GM23248 (cell line): ENCODE results near the gene ARHGEF28. TPM values are rescaled to one million over a fixed set of nuclear protein-coding genes. Genes with fewer than 3 reads are reported as not detected.

Experiments used
- DNase-seq: peaks from one replicate; pipeline ENCODE4 v3.0.0-alpha.2; 2015
- H2AFZ ChIP-seq: fragments of 200-600 bp; sonication (generic); 2 replicates; pipeline ENCODE4 v1.6.1; 2016; ENCODE audit warnings: antibody characterized with exemption
- H3F3A ChIP-seq: fragments of 200-600 bp; sonication (generic); 2 replicates; pipeline ENCODE4 v1.6.1; 2016; ENCODE audit warnings: mild to moderate bottlenecking, antibody characterized with exemption, mixed run types; ENCODE audit not compliant: insufficient read depth
- H3K27ac ChIP-seq: fragments of 200-600 bp; sonication (generic); 2 replicates; pipeline ENCODE4 v1.5.1; 2016; ENCODE audit warnings: mild to moderate bottlenecking
- H3K27me3 ChIP-seq: fragments of 200-600 bp; sonication (generic); replicated peaks from 2 replicates; pipeline ENCODE4 v1.6.1; 2016; ENCODE audit warnings: mild to moderate bottlenecking; ENCODE audit not compliant: insufficient read depth
- H3K36me3 ChIP-seq: fragments of 200-600 bp; sonication (generic); 2 replicates; pipeline ENCODE4 v1.6.1; 2016; ENCODE audit warnings: low read depth, mild to moderate bottlenecking
- H3K4me1 ChIP-seq: fragments of 200-600 bp; sonication (generic); 2 replicates; pipeline ENCODE4 v1.6.1; 2016; ENCODE audit warnings: mild to moderate bottlenecking; ENCODE audit not compliant: insufficient read depth
- H3K4me2 ChIP-seq: fragments of 200-600 bp; sonication (generic); one replicate; pipeline ENCODE4 v1.6.1; 2016; ENCODE audit warnings: mild to moderate bottlenecking; ENCODE audit not compliant: unreplicated experiment
- H3K4me3 ChIP-seq: fragments of 200-600 bp; sonication (generic); 2 replicates; pipeline ENCODE4 v1.5.1; 2016; ENCODE audit warnings: mild to moderate bottlenecking
- H3K79me2 ChIP-seq: fragments of 200-600 bp; sonication (generic); 2 replicates; pipeline ENCODE4 v1.6.1; 2016; ENCODE audit warnings: mild to moderate bottlenecking; ENCODE audit not compliant: insufficient read depth
- H3K9ac ChIP-seq: fragments of 200-600 bp; sonication (generic); 2 replicates; pipeline ENCODE4 v1.6.1; 2016; ENCODE audit warnings: mild to moderate bottlenecking
- H3K9me2 ChIP-seq: fragments of 200-600 bp; sonication (generic); 2 replicates; pipeline ENCODE4 v1.6.1; 2016; ENCODE audit warnings: mixed run types, mild to moderate bottlenecking, moderate library complexity; ENCODE audit not compliant: insufficient read depth
- H3K9me3 ChIP-seq: fragments of 200-600 bp; sonication (generic); one replicate; pipeline ENCODE4 v1.6.1; 2017; ENCODE audit warnings: low read depth
- H4K20me1 ChIP-seq: fragments of 200-600 bp; sonication (generic); 2 replicates; pipeline ENCODE4 v1.6.0; 2016; ENCODE audit not compliant: insufficient read depth
- EZH2 ChIP-seq: fragments of 200-600 bp; sonication (generic); IDR thresholded peaks from 2 replicates; pipeline ENCODE4 v1.6.1; 2018; ENCODE audit warnings: antibody characterized with exemption, mild to moderate bottlenecking; ENCODE audit not compliant: insufficient read depth, poor library complexity, severe bottlenecking
- EZH2phosphoT487 ChIP-seq: fragments of 200-600 bp; sonication (generic); IDR thresholded peaks from 2 replicates; pipeline ENCODE4 v1.6.1; 2018; ENCODE audit warnings: antibody characterized with exemption, moderate library complexity, mild to moderate bottlenecking, low read depth; ENCODE audit not compliant: insufficient read depth
- WGBS, 2 experiments: methylation state at CpG; one replicate each; pipeline ENCODE4 v1.1.6; 2015 to 2017; ENCODE audit warnings: low lambda C conversion rate in 2 of 2, low coverage in 1 of 2; ENCODE audit errors: missing lambda C conversion rate in 2 of 2; 5-methylcytosine and 5-hydroxymethylcytosine counted together
- in situ Hi-C: fragments of 300-500 bp; cut with MboI; formaldehyde crosslinking; loops from 2 replicates; pipeline ENCODE4 v1.15.0; 2020
- polyA plus RNA-seq: library from polyadenylated mRNA; unstranded; fragments of >200 nt; fragmentation: Nextera tagmentation; extraction: Ambion mirVana; gene quantifications from 2 replicates; pipeline ENCODE4 v1.2.1, GENCODE V29; 2016
- total RNA-seq: library from RNA; depleted of rRNA; stranded (reverse); fragments of >200 nt; shearing (Covaris generic); gene quantifications from 2 replicates; pipeline ENCODE4 v1.2.3, GENCODE V29; 2014

The ARHGEF28 gene
- total and polyA plus RNA-seq, 2 experiments from 2014 or later, result 5.0 to 9.6 TPM

DNA sequence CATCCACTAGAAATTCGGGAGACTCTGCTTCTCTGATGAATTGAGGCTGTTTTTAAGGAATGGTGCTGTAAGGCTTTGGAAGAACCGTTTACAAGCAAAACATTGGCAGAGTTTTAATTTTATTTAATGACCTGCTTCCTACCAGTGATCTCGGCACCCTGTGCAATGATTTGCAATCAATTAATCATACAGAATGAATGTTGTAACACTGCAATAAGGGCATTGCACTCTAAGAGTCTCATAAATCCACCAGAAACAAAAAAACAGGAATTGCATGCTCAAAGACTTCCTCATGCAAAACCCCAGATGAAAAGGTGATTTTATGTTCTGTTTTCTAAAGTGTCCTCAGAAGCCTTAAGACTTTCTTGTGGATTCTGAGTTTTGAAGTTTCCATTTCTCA, 295.7 kb downstream of the ARHGEF28 start:
- in situ Hi-C loops, result no loop called here
- no peaks in the 10 kb centered on the region for H3F3A ChIP-seq
- H3K79me2 ChIP-seq, result no peaks in the 10 kb centered on the region
- no peaks in the 10 kb centered on the region for H3K9me3 ChIP-seq
- no peak for TF ChIP-seq EZH2phosphoT487
- TF ChIP-seq EZH2, result no peak
- H3K9ac ChIP-seq, result no peak overlapping the region
- 26 to 28% methylated on average over 3 of the region's 3 CpGs for WGBS, 2 experiments
- no peak overlapping the region for H3K27ac ChIP-seq
- no peaks in the 10 kb centered on the region for H3K9me2 ChIP-seq
- no peaks in the 10 kb centered on the region for H4K20me1 ChIP-seq
- no peak overlapping the region for H2AFZ ChIP-seq
- no peaks in the 10 kb centered on the region for H3K27me3 ChIP-seq
- no peak for DNase-seq
- H3K4me1 ChIP-seq, result peaks cover 15% of the 10 kb centered on the region
- no peaks in the 10 kb centered on the region for H3K36me3 ChIP-seq
- no peak overlapping the region for H3K4me2 ChIP-seq
- no peak overlapping the region for H3K4me3 ChIP-seq

DNA sequence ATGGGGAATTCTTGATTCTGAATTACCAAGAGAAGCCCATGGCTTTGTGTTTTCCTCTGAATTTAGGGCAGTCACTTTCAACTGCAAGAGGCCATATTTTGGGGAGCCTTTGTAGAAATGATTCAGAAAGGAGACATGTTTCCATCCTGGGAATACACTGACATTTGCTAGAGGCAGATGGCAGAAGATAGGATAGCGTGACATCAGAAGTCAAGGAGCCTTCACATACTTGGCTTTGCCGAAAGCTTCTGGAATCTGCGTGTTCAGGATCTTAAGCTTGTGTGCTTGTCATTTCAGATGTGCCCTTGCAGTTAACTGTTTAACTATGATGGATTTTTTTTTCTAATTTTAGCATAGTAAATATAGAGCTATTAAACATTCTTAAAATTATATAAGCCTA, 296.2 kb downstream of the ARHGEF28 start:
- in situ Hi-C loops, result no loop called here
- Histone ChIP-seq H3K4me1 (peaks cover 15% of the 10 kb centered on the region), H3K4me3 (no peak overlapping the region), H3K27me3 (no peaks in the 10 kb centered on the region), H4K20me1 (no peaks in the 10 kb centered on the region), H3K4me2 (no peak overlapping the region), H3K9ac (no peak overlapping the region), H3K9me2 (no peaks in the 10 kb centered on the region), H3K36me3 (no peaks in the 10 kb centered on the region), H3K27ac (no peak overlapping the region), H2AFZ (no peak overlapping the region), H3K9me3 (no peaks in the 10 kb centered on the region), H3F3A (no peaks in the 10 kb centered on the region), H3K79me2 (no peaks in the 10 kb centered on the region)
- TF ChIP-seq EZH2 (no peak), EZH2phosphoT487 (no peak)
- WGBS, 2 experiments, result 98% methylated on average over 3 of the region's 3 CpGs
- no peak for DNase-seq

DNA sequence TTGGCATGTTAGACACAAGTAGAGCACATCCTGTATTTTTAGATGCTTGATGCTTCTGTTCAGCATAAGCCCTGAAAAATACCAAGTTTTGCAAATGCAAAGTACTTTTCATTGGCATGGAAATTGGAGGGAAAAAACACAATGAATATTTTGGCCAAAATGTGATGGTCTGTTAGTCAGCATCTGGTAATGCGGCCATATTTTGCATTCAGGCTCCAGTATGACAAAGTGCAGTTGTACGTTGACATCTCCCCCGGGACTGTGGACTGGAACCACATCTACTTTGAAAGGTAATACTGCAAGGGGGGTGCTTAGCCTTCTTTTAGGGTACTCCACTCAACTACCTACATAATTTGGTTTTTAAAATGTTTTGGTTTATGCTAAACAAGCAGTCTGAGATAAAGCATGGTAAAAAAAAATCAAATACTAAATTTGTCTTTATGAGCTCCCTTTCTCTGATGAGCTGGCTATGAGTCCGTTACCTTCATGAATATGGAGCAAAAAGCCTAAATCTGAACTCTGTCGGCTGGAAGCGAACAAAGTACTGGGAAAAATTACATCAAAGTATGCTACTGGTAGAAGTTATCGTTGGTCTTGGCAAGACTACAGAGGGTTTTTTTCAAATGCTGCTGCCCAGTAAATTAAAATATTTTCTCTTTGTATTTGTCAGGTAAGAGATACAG, 297.0 kb downstream of the ARHGEF28 start:
- Histone ChIP-seq H4K20me1 (no peaks in the 10 kb centered on the region), H3K9me3 (no peaks in the 10 kb centered on the region), H2AFZ (no peak overlapping the region), H3K79me2 (no peaks in the 10 kb centered on the region), H3K36me3 (no peaks in the 10 kb centered on the region), H3F3A (no peaks in the 10 kb centered on the region), H3K9ac (no peak overlapping the region), H3K27me3 (no peaks in the 10 kb centered on the region), H3K9me2 (no peaks in the 10 kb centered on the region), H3K4me3 (no peak overlapping the region), H3K27ac (no peak overlapping the region), H3K4me2 (no peak overlapping the region), H3K4me1 (peaks cover 15% of the 10 kb centered on the region)
- no peak for DNase-seq
- in situ Hi-C loops, result no loop called here
- TF ChIP-seq EZH2, result no peak
- TF ChIP-seq EZH2phosphoT487, result no peak
- 89 to 91% methylated on average over 7 of the region's 7 CpGs for WGBS, 2 experiments

DNA sequence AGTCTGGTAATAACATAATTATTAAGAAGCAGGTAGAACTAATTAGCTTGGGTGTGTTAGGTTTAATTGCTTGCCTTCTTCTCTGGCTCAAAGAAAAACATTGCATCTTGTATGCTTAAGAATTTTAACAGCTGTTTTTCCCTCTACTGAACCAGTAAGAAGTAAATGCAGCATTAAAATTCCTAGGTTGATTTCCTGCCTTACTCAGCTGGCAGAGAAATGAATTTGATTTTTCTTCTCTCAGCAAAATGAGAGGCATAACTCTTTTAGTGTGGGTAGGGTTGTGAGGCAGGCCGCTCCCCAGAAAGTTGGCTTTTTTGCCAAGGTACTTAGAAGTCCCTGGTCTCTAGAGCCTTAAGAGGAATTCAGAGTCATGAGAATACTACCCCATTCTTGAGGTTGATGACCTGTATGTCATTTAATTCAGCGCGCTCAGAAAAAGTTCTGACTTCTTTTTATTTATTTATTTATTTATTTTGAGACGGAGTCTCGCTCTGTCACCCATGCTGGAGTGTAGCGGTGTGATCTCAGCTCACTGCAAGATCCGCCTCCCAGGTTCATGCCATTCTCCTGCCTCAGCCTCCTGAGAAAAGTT, 302.6 kb downstream of the ARHGEF28 start:
- H4K20me1 ChIP-seq, result no peaks in the 10 kb centered on the region
- 96 to 97% methylated on average over 7 of the region's 7 CpGs for WGBS, 2 experiments
- no peak for DNase-seq
- no peaks in the 10 kb centered on the region for H3K36me3 ChIP-seq
- no peak overlapping the region for H3K27ac ChIP-seq
- H2AFZ ChIP-seq, result no peak overlapping the region
- H3K4me1 ChIP-seq, result no peaks in the 10 kb centered on the region
- H3K9me3 ChIP-seq, result no peaks in the 10 kb centered on the region
- H3F3A ChIP-seq, result no peaks in the 10 kb centered on the region
- H3K4me2 ChIP-seq, result no peak overlapping the region
- no peak overlapping the region for H3K4me3 ChIP-seq
- H3K9ac ChIP-seq, result no peak overlapping the region
- no peaks in the 10 kb centered on the region for H3K79me2 ChIP-seq
- TF ChIP-seq EZH2, result no peak
- TF ChIP-seq EZH2phosphoT487, result no peak
- in situ Hi-C loops, result no loop called here
- no peaks in the 10 kb centered on the region for H3K9me2 ChIP-seq
- no peaks in the 10 kb centered on the region for H3K27me3 ChIP-seq

DNA sequence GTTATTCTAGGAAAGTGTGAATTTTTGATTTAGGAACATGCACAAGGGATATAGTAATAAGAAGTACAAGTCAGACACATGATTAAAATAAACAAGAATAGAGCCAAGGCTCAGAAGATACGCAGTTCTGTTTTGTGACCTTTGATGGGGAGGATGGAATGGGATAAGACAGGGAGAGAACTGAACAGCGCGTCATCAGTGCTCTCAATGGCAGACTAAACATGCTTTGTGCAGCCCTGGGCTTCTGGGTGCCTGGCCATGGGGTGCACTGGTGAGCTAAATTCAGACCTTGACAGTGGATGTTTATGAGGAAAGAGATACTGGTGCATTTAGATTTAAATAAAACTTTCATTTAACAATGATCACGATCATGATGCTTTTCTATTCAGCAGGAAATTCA, 309.7 kb downstream of the ARHGEF28 start:
- Histone ChIP-seq H4K20me1 (no peaks in the 10 kb centered on the region), H2AFZ (no peak overlapping the region), H3K9me3 (no peaks in the 10 kb centered on the region), H3K9me2 (no peaks in the 10 kb centered on the region), H3K4me3 (no peak overlapping the region), H3K36me3 (no peaks in the 10 kb centered on the region), H3K4me2 (no peak overlapping the region), H3K79me2 (no peaks in the 10 kb centered on the region), H3K9ac (no peak overlapping the region), H3K27me3 (no peaks in the 10 kb centered on the region), H3K27ac (no peak overlapping the region), H3F3A (peaks cover 28% of the 10 kb centered on the region), H3K4me1 (peaks cover 19% of the 10 kb centered on the region)
- TF ChIP-seq EZH2phosphoT487, result no peak
- no peak for TF ChIP-seq EZH2
- in situ Hi-C loops, result no loop called here
- DNase-seq, result no peak
- 81 to 86% methylated on average over 4 of the region's 4 CpGs for WGBS, 2 experiments
